Aorta (tissue), 5 donors: Measurements from ENCODE around the gene XYLT1. TPM values are rescaled to one million over a fixed set of nuclear protein-coding genes. Genes with fewer than 3 reads are reported as not detected.

ENCODE experiments used
- ATAC-seq: fragments of 200-7000 bp; cut with Tn5 transposase; one replicate; pipeline ENCODE4 v1.9.1; 2022; ENCODE audit warnings: moderate library complexity; ENCODE audit not compliant: low FRiP score
- DNase-seq, 2 donors: peaks; one replicate each; pipeline ENCODE4 v3.0.0-alpha.2; 2020
- H3K27ac ChIP-seq, 2 donors: one replicate each; pipeline ENCODE4 v1.5.1; 2013; ENCODE audit warnings: low read length in 2 of 2, mild to moderate bottlenecking in 2 of 2, moderate library complexity in 2 of 2, control low read depth in 1 of 2, inconsistent platforms in 1 of 2, low read depth in 1 of 2
- H3K27me3 ChIP-seq, 2 donors: one replicate each; pipeline ENCODE4 v1.6.1; 2013; ENCODE audit warnings: control low read depth in 1 of 2, low read length in 1 of 2, mild to moderate bottlenecking in 1 of 2, moderate library complexity in 1 of 2; ENCODE audit not compliant: insufficient read depth in 2 of 2, control insufficient read depth in 1 of 2
- H3K36me3 ChIP-seq, 2 donors: one replicate each; pipeline ENCODE4 v1.6.1; 2013; ENCODE audit warnings: control low read depth in 1 of 2, low read length in 1 of 2, mild to moderate bottlenecking in 1 of 2; ENCODE audit not compliant: insufficient read depth in 2 of 2, control insufficient read depth in 1 of 2
- H3K4me1 ChIP-seq, 2 donors: one replicate each; pipeline ENCODE4 v1.6.1; 2013; ENCODE audit warnings: low read length in 2 of 2, control low read depth in 1 of 2, mild to moderate bottlenecking in 1 of 2, moderate library complexity in 1 of 2; ENCODE audit not compliant: insufficient read depth in 2 of 2, control insufficient read depth in 1 of 2
- H3K4me3 ChIP-seq, 2 donors: one replicate each; pipeline ENCODE4 v1.5.1; 2013; ENCODE audit warnings: low read length in 2 of 2, control low read depth in 1 of 2, mild to moderate bottlenecking in 1 of 2
- H3K9me3 ChIP-seq: one replicate; pipeline ENCODE4 v1.6.1; 2013; ENCODE audit warnings: mild to moderate bottlenecking, low read length; ENCODE audit not compliant: control insufficient read depth
- WGBS, 2 donors: extraction: QIAGEN DNeasy Blood & Tissue Kit; methylation state at CpG; one replicate each; pipeline ENCODE4 v1.1.7; 2013; 5-methylcytosine and 5-hydroxymethylcytosine counted together
- intact Hi-C, 2 donors: fragments of 100-400 bp; cut with DNase I; formaldehyde crosslinking; loops; one replicate each; pipeline versions ENCODE4 v1.14.2 to v1.15.0; 2022
- polyA plus RNA-seq, 2 donors: library from polyadenylated mRNA; stranded (reverse); fragments of 200-250 nt; gene quantifications; one replicate each; pipeline ENCODE4 v1.2.3, GENCODE V29; 2013
- total RNA-seq, 2 donors: library from RNA; stranded (reverse); fragmentation: NEBNext Ultra II Directional; extraction: Animal tissue kit (Norgen Biotek cat#: 25700); gene quantifications; one replicate each; pipeline ENCODE4 v1.2.1, GENCODE V29; 2021
- donor health status: healthy with polysubstance abuse.
- donor health status: Bipolar disorder and iron deficiency.
- donor health status: DM: no; HTN: no; CAD: no.
- donor health status: DM: no; HTN: no; CAD: no.
- donor health status: DM: yes; HTN: yes; CAD: no.

Gene XYLT1
- total and polyA plus RNA-seq, 4 donors: 1.3 to 15.9 (median 8.6) TPM

- Histone ChIP-seq H3K9me3 (peaks cover 1% of the 10 kb centered on the region), H3K27me3 (no peaks in the 10 kb centered on the region), H3K27ac (no peak overlapping the region), H3K36me3 (no peaks in the 10 kb centered on the region), H3K4me1 (no peaks in the 10 kb centered on the region), H3K4me3 (no peak overlapping the region)
- intact Hi-C loops: no loop called here
- no peak for ATAC-seq
- no peak for DNase-seq
- WGBS, 2 donors: 81 to 88% methylated on average over 3 of the region's 3 CpGs
These were observed 367.5 kb downstream of the XYLT1 start for GRCh38 chr16:17103216-17103615.

GRCh38 chr16:17101646-17102045, 369.1 kb downstream of the XYLT1 start:
- Histone ChIP-seq H3K4me1 (no peaks in the 10 kb centered on the region), H3K27ac (no peak overlapping the region), H3K27me3 (no peaks in the 10 kb centered on the region), H3K36me3 (no peaks in the 10 kb centered on the region), H3K9me3 (peaks cover 1% of the 10 kb centered on the region), H3K4me3 (no peak overlapping the region)
- 71 to 82% methylated on average over 2 of the region's 2 CpGs for WGBS, 2 donors
- intact Hi-C loops: no loop called here
- no peak for ATAC-seq
- DNase-seq: no peak

- WGBS, 2 donors: 88 to 89% methylated on average over 6 of the region's 6 CpGs
- Histone ChIP-seq H3K9me3 (peaks cover 1% of the 10 kb centered on the region), H3K36me3 (no peaks in the 10 kb centered on the region), H3K27me3 (no peaks in the 10 kb centered on the region), H3K4me3 (no peak overlapping the region), H3K27ac (no peak overlapping the region), H3K4me1 (no peaks in the 10 kb centered on the region)
- intact Hi-C loops: no loop called here
- no peak for ATAC-seq
- no peak for DNase-seq
These were observed 372.1 kb downstream of the XYLT1 start for GRCh38 chr16:17098685-17099084.

- WGBS, 2 donors: 32% methylated on average over 2 of the region's 2 CpGs
These were observed 386.6 kb downstream of the XYLT1 start for GRCh38 chr16:17084130-17084529.

GRCh38 chr16:17083628-17084027, 387.1 kb downstream of the XYLT1 start:
- H3K4me1 ChIP-seq: no peaks in the 10 kb centered on the region
- H3K9me3 ChIP-seq: peaks cover 1% of the 10 kb centered on the region
- no peaks in the 10 kb centered on the region for H3K27me3 ChIP-seq
- no peaks in the 10 kb centered on the region for H3K36me3 ChIP-seq
- no peak for DNase-seq
- ATAC-seq: no peak
- no peak overlapping the region for H3K27ac ChIP-seq
- intact Hi-C loops: no loop called here
- no peak overlapping the region for H3K4me3 ChIP-seq
- 6 to 15% methylated on average over 1 of the region's 1 CpG for WGBS, 2 donors

More at GRCh38 chr16:17084130-17084529, 386.6 kb downstream of the XYLT1 start:
- Histone ChIP-seq H3K4me3 (no peak overlapping the region), H3K27ac (no peak overlapping the region), H3K4me1 (no peaks in the 10 kb centered on the region), H3K36me3 (no peaks in the 10 kb centered on the region), H3K27me3 (no peaks in the 10 kb centered on the region), H3K9me3 (peaks cover 1% of the 10 kb centered on the region)
- intact Hi-C loops: no loop called here
- DNase-seq (no peak), ATAC-seq (no peak)

- no peaks in the 10 kb centered on the region for H3K36me3 ChIP-seq
- intact Hi-C loops: no loop called here
- no peak overlapping the region for H3K27ac ChIP-seq
- H3K9me3 ChIP-seq: peaks cover 1% of the 10 kb centered on the region
- WGBS, 2 donors: 71 to 73% methylated on average over 7 of the region's 7 CpGs
- no peak overlapping the region for H3K4me3 ChIP-seq
- ATAC-seq: no peak
- no peak for DNase-seq
- H3K4me1 ChIP-seq: no peaks in the 10 kb centered on the region
- H3K27me3 ChIP-seq: no peaks in the 10 kb centered on the region
These were observed 388.5 kb downstream of the XYLT1 start for GRCh38 chr16:17082095-17082882.

- Histone ChIP-seq H3K9me3 (peaks cover 1% of the 10 kb centered on the region), H3K27me3 (no peaks in the 10 kb centered on the region), H3K4me3 (no peak overlapping the region), H3K27ac (no peak overlapping the region), H3K36me3 (no peaks in the 10 kb centered on the region), H3K4me1 (no peaks in the 10 kb centered on the region)
- DNase-seq (no peak), ATAC-seq (no peak)
- intact Hi-C loops: no loop called here
- 67 to 68% methylated on average over 1 of the region's 1 CpG for WGBS, 2 donors
These were observed 390.7 kb downstream of the XYLT1 start for GRCh38 chr16:17080105-17080504.

GRCh38 chr16:17078931-17079631, 391.7 kb downstream of the XYLT1 start:
- intact Hi-C loops: no loop called here
- Histone ChIP-seq H3K4me1 (no peaks in the 10 kb centered on the region), H3K27me3 (no peaks in the 10 kb centered on the region), H3K27ac (no peak overlapping the region), H3K4me3 (no peak overlapping the region), H3K9me3 (no peaks in the 10 kb centered on the region), H3K36me3 (no peaks in the 10 kb centered on the region)
- 41 to 45% methylated on average over 5 of the region's 5 CpGs for WGBS, 2 donors
- ATAC-seq: no peak
- DNase-seq: no peak
